Left renal pelvis (tissue), 4 donors: ENCODE results near the gene SLN. TPM values are rescaled to one million over a fixed set of nuclear protein-coding genes. Genes with fewer than 3 reads are reported as not detected.
"Not testable (repeated sequence)": the region's sequence is repeated elsewhere in the genome, so short reads cannot be mapped to it uniquely, and the experiment has no call there.

ENCODE experiments used
- DNase-seq, 4 donors: peaks; one replicate each; pipeline ENCODE4 v3.0.0-alpha.2; 2013; ENCODE audit warnings: low read depth in 4 of 4, low spot score in 3 of 4
- polyA plus RNA-seq, 4 donors: library from polyadenylated mRNA; unstranded; fragments of 120-200 nt; gene quantifications; one replicate each; pipeline ENCODE4 v1.2.1, GENCODE V29; 2013; ENCODE audit not compliant: insufficient read length in 4 of 4

SLN gene
- under 1 TPM in 3 of 4 donors, not detected in 1; 0.24 to 0.92 (median 0.31) TPM for polyA plus RNA-seq

DNA sequence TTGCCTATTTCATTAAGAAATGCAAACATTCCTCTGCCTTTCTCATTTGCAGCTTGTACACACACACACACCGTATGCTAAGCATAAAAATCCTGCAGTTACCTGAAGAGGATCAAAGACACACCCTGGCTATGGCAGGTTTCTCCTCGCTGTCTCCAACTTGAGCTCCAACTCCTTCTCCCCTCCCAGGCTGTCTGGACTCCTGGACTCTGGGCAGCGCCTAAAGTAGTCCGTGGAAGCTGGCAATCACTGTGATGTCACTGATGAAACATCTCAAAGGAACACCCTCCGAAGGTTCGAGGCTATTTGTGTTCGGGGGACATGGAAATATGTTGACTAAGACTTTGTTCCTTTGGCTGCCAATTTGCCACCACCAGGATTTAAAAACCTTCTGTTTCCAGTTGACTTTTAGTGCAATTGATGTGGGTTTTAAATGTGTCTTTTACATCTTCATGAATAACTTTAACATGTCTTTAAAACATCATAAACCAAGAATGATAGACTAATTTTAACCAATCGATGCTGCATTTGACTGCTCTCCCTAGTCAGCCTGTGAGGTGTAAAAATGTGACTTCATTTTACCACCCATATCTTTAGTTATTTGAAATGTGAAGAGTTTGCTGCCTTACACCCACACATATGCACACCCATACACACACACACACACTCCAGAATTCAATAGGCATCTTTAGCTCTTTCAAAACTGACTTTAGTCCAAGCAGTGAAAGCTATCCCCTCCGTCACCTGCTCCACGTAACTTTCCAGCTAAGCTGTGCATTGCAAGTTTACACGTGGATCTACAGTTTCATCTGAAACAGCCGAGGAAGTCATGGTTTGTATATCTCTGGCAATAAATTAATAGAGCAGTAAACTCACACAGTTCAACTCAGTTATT lies at the start of gene SLN:
SLN (minus strand) TSS at position 196 of the 895 bp plus-strand sequence.
- DNase-seq = no peak

DNA sequence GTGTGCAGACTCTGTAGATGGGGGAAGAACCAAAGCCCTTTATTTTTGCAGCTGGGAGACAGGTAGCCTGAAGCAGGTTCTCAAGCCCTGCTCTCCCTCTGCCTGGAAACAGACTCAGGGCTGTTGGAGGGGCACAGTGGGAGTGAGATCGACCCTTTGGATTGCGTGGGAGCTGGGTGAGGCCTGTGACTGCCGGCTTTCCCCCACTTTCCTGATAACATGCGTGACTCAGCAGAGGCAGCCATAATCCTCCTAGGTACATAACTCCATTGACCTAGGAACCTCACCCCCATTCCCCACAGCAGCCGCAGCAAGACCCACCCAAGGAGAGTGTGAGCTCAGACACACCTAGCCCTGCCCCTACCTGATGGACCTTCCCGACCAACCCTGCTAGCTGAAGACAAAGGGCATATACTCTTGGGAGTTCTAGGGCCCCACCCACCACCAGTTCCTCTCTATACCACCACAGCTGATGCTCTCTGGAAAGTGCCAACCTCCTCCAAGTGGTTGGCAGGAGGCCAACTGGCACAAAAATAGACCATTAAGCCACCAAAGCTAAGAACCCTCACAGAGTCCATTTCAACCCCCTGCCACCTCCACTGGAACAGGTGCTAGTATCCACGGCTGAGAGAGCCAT lies 47.0 kb upstream of the SLN start:
- DNase-seq = not testable (repeated sequence)

DNA sequence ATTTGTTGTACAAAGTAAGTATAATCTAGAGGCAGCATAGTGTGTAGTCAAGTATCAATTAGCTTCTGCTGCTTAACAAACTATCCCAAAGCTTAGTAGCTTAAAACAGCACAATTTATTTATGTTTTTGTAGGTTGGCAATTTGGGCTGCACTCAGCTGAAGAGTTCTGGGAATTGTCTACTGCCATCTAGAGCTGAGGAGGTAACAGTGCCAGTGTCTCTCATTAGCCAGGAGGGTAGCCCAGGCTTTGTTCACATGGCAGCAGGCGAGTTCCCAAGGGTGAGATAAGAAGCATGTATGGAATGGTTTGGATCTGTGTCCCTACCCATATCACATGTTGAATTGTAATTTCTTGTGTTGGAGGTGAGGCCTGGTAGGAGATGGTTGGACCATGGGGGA lies 45.8 kb upstream of the SLN start:
- no peak for DNase-seq

DNA sequence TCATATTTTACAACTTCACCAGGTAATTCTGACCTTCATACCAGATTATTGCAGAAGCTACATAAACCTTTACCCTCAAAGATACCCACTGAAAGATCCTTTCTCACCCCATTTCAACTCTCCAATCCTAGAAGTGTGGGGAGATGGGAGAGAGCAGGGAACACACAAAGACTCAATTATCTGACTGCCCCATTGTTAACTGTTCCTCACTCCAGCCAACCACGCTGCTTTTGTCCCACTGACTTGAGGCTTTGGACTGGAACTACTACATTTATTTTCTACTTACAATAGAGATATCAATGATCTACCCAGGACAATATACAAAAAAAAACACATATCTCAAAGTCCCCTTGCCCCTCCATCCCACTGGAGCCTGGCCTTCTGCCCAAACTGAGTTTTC lies 44.7 kb upstream of the SLN start:
- no peak for DNase-seq

DNA sequence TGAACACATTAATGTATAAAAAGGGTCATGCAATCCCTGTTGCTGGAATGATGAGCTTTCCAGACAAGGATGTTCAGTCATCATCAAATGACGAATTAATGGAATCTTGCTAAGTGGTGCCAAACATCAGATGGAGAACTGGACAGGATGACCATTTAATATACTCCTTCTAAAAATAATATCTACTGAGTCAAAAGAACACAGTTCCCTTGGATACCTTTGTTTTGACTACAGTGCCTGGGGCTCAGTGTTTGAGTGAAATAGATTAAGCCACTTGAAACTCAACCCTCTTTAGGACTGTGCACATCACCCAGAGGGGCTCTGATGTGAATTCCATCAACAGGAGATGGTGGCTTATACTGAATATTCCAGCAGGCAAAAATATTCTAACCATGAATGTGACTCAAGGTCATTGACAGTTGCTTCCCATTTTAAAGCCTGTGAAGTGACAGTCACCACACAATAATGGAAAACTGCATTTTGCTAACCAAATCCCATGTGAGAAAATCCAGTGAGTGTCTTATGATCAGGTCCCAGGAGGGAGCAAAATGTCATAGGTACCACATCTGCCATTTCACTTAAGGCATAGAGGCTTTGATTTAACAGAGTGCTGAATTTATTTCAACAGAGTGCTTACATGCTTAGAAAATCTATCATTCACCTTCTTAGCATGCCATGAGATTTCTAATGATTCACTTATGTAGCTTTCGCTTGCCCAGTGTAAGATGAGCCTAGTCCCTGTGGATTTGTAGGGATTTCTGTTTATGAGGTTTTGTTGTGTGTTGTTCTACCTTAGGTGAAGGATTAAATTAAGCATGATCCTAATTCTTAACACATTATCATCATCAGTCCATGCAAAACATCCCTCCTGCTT lies 41.3 kb upstream of the SLN start:
- DNase-seq = no peak

DNA sequence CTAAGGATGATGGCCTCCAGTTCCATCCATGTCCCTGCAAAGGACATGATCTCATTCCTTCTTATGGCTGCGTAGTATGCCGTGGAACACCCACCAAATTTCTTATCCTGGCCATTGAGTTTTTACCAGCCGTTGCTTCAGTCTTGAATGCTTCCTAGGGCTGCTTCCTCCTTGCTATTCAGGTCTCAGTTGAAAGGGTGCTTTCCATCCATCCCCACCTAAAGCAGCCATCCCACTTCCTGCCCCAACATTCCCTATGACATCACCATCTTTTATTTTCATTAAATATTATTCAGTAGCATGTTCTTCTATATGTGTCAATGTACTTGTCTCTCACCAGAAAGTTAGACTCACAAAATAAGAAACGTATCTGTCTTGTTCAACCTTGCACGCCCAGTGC lies 40.7 kb upstream of the SLN start:
- DNase-seq = no peak

DNA sequence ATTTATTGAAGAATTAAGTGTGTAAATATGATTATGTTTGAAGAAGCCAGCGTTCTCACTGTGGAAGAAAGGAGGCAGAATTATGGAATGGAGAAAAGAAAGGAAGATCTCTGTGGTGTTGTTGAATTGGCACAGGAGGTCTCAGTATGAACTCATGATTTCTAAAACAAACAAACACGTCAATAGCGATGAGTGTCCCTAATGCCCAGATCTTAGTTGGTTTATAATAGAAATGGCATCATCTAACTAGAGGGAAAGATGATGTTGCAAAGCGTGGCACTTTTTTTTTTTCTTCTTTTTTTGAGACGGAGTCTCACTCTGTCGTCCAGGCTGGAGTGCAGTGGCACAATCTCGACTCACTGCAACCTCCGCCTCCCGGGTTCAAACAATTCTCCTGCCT lies 39.2 kb upstream of the SLN start:
- no peak for DNase-seq

DNA sequence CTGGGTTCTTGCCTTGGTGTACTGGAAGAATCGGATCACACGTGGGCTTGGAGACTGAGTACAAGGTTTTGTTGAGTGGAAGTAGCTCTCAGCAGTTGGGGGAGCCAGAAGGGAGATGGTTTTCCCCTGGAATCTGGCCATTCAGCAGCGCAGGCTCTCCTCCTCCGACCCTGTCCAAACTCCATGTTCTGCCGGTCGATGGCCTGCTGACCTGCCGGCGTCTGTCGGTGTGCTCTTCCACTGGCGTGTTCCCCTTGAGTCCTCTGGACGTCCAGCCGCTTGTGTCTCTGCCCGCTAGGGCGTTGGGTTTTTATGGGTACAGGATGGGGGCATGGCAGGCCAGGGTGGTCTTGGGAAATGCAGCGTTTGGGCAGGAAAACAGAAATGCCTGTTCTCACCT lies 38.5 kb upstream of the SLN start:
- DNase-seq = no peak

DNA sequence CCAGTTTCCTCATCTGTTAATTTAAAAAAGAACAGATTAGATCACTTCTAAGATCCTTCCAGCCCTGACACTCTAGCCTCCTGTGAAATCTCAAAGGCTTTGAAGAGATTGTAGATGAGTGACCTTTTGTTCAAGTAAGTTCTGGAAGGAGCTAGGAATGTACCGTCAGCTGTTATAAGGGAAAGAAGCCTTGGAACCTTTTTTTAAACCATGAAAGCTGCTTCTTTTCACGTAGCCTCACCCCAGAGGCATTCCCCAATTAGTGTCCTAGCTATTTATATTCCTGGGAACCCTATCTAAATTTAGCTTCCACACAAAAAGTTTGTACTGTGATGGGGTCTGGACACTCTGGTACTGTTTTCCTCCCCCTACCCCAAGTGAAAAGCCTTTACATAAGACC lies 35.8 kb upstream of the SLN start:
- no peak for DNase-seq

DNA sequence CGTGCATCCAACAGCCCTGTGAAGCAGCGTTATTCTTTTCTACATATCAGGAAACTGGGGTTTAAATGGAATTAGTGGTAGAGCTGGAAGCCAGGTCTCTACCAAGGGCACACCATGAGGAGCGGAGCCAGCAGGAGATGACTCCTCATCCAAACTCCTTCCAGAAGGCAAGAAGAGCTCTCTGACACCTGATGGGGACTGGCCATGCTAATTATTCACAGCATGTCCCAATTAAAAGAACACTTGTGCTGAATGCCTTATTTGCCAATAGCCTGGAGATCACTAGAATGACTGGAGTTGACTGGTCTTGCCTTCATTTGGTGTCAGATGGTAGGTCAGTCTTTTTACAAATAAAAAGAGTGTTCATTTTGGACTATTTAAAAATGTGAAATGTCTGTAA lies 32.9 kb upstream of the SLN start:
- no peak for DNase-seq

DNA sequence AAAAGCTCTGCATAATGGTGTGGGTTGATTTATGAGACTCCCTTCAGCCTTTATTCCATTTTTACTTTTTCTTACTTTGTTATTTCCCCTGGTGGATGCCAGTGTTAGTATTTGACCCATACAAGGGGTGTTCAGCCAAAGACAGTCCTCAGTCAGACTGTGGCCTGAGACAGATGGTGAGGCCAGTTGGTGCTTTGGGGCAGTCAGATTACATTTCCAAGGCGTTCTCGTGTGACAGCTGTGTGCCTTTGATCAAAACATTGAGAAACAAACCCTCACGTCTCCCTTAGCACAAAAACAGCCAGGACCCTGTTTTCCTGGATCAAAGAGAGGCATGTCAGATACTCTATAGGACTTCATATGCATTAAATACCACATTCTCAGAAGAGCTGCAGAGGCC lies 31.3 kb upstream of the SLN start:
- no peak for DNase-seq

DNA sequence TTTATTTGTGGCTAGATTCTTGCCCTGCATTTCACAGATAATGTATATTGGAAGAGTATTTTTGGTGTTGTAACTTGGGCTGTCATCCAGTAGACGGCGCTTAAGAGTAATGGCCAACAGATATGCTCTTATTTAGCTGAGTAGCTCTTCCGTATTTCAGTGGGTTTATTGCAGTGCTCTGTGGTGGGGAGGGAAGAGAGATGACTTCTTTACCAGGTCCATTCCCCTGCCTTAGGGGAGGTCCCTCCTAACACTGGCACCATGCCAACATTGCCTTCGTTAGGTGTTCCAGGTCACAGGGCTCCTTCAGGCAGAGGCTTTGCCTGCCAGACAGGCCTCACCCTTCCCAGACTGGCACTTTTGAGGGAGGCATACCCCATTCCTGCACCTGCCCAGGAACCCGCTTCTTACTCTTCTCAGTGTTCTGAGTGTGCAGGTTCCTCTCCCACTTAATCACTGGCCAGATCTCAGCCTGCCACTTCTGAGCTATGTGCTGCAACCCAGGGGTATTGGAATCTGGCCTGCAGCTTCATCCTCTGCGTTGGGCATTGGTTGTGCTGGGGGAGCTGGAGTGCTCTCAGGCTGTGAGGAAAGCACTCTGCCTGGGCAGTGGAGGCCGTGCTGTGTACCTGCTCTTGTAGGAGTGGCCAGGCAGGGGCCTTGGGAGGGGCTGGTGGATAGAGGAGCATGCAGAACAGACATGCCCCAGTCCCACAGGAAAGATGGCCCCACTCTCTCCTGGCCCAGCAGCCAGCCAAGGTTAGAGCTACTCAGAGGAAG lies 29.4 kb upstream of the SLN start:
- no peak for DNase-seq

DNA sequence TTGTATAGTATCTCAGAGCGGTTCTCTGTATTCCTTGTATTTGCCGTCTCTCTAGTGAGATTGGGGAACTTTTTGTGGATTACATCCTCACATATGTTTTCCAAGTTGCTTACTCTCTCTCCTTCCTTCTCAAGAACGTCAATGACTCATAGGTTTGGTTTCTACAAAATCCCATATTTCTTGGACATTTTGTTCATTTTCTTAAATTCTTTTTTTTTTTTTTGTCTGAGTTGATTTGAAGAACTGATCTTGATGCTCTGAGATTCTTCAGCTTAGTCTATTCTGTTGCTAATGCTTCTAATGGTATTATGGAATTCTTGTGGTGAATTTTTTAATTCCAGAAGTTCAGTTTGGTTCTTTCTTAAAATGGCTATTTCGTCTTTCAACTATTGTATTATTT lies 28.4 kb upstream of the SLN start:
- DNase-seq = no peak

DNA sequence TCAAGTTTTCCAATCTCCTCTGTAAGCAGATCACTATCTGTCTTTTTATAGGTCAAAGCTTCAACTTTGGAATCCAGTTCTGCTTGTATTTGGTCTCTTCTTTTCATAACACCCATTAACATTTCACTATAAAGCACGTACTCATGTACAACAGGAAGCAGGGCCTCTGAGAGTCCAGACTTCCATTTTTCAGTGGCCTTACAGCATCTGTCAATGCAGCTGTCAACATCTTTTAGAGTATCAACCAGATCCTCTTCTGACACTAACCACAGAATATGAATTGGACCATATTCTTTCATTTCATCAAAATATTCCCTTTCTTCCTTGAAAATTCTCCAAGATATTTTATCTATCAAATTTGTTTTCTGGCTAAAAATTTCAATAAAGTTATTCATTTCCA lies 24.7 kb upstream of the SLN start:
- no peak for DNase-seq

DNA sequence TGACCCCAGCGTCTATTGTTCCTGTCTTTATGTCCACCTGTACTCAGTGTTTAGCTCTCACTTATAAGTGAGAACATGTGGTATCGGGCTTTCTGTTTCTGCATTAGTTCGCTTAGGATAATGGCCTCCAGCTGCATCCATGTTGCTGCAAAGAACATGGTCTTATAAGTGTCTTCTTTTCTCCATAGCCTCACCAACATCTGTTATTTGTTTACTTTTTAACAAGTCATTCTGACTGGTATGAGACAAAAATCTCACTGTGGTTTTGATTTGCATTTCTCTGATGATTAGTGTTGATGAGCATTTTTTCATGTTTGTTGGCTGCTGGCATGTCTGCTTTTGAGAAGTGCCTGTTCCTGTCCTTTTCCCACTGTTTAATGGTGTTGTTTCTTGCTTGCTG lies 21.7 kb upstream of the SLN start:
- no peak for DNase-seq

DNA sequence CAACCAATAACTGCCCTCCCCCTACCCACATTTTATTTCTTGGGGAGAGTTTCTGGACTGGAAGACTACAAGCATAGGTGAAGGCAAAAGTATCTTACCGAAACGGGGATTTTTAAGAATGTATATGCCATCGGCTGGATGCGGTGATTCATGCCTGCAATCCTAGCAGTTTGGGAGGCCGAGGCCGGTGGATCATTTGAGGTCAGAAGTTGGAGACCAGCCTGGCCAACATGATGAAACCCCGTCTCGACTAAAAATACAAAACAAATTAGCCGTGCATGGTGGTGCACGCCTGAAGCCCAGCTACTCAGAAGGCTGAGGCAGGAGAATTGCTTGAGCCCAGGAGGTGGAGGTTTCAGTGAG lies 20.8 kb upstream of the SLN start:
- no peak for DNase-seq

DNA sequence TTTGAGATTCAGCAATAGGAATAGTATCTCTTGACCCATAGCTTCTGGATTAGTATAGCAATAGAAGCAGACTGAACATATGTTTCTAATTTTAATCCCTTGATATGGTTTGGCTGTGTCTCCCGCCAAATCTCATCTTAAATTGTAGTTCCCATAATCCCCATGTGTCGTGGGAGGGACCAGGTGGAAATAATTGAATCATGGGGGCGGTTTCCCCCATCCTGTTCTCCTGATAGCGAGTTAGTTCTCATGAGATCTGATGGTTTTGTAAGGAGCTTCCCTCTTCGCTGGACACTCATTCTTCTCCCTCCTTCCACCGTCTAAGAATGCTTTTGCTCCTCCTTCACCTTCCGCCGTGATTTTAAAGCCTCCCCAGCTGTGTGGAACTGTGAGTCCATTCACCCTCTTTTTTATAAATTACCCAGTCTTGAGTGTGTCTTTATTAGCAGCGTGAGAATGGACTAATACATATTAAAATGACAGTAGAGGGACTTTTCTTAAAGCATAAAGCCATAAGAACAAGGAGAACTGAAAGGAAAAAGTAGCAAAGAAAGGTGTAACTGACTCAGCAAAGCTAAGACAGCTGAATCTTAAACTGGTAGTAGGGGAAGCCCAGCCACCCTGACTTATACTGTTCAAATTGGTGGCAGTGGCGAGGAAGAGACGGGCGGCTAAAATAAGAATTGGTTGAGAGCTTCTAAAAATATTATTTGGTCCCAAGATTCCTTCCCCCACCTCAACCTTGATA lies 20.3 kb upstream of the SLN start:
- DNase-seq = no peak

DNA sequence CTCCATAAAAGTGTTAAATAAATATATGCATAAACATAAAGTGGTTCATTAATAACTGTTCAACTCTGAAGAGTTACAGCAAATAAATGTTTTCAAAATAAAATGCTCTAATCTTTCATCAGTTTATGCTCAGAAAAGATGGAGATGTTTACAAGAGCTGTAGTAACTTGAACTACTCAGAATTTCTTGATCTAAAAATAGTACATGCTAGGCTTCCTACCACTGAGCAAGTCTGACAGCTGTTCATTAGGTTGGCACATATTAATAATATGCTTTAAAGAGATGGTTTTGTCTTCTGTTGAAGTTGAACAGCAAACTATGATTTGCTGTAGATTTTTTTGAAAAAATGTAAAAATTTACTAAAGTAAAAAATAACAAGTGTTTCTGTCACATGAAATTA lies 10.8 kb upstream of the SLN start:
- DNase-seq = no peak

DNA sequence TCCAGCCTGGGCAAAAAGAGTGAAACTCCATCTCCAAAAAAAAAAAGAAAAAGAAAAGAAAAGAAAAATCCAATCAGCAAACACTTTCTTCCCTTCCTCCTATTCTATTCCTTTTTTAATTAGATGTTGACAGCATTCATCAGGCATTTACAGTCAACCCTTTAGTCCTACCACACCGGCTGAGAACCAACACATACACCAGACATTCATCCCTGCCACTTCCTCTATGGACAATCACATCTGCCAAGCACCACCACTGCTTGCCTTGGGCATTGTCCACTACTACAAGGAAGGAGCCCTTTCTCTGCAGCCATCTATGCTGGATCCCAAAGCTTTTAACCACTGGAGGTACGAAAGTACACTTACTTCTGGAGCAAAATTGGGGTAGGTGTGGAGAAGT lies 9.4 kb upstream of the SLN start:
- no peak for DNase-seq

DNA sequence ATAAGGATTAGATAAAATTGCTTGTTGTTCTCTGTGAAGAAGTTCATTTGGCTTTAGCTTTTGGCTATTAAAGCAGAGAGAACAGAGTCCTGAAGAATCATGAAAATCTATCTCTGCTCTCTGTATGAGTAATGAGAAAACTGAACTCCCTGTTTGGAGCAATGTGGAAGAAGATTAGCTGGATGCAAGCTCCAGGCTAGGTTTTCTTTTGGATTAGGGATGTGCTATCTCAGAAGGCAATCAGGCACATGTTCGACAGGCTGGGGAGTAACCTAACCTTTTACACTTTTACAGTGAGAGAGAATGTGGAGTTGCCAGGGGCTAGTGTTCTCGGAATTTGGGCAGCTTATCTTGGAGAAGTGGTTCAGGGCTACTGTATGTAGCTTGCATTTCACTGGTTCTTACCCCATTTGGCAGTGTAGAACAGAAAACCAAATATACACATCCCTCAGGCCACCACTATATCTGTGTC lies 8.5 kb upstream of the SLN start:
- no peak for DNase-seq
